ENCODE data around the gene TRANK1. TPM values are rescaled to one million over a fixed set of nuclear protein-coding genes. Genes with fewer than 3 reads are reported as not detected.
"Not testable (repeated sequence)": the region's sequence is repeated elsewhere in the genome, so short reads cannot be mapped to it uniquely, and the experiment has no call there.

TRANK1 gene
- polyA plus RNA-seq, 3 donors from 2014 or later: 19.4 to 52.7 (median 24.6) TPM

- peaks cover 37 to 55% of the 10 kb centered on the region in 2 donors for H3K4me1 Mint-ChIP-seq
- peaks cover 19 to 75% (median 32%) of the 10 kb centered on the region in 3 donors for H3K36me3 Mint-ChIP-seq
- not testable (repeated sequence) for H3K27me3 Mint-ChIP-seq (ENCODE audit: low read depth in 3 of 3); H3K9me3 Mint-ChIP-seq; DNase-seq; H3K4me3 Mint-ChIP-seq
- H3K27ac Mint-ChIP-seq: peak overlapping the region in 3 of 6 donors; percentile 12 to 61 (median 40)
Measured at GRCh38 chr3:36891097-36891496, 53.8 kb downstream of the TRANK1 start.

GRCh38 chr3:36890261-36890660 lies 54.6 kb downstream of the TRANK1 start:
- Mint-ChIP-seq H3K27ac (peak overlapping the region; percentile 32 to 72 (median 60)), H3K36me3 (peaks cover 18 to 70% (median 24%) of the 10 kb centered on the region in 3 donors), H3K4me1 (peaks cover 28 to 50% of the 10 kb centered on the region in 2 donors), H3K4me3 (no peak overlapping the region), H3K9me3 (no peaks in the 10 kb centered on the region), H3K27me3 (ENCODE audit: low read depth in 3 of 3) (no peaks in the 10 kb centered on the region)
- DNase-seq: no peak

DNA sequence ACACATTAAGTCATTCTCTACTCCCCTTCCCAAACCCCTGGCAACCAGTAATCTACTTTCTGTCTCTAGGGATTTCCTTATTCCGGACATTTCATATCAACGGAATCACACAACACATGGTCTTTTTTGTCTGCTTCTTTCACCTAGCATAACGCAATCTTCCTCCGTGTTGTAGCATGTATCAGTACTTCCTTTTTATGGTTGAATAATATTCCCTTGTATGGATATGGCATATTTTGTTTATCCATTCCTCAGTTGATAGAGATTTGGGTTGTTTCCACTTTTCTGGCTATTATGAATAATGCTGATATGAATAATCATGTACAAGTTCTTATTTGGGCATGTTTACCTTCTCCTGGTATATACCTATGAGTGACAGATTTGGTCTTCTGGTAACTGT lies 63.1 kb downstream of the TRANK1 start:
- Mint-ChIP-seq H3K27ac (peak overlapping the region; percentile 6 to 83 (median 44)), H3K4me3 (no peak overlapping the region), H3K36me3 (peaks cover 8 to 30% (median 25%) of the 10 kb centered on the region in 3 donors), H3K9me3 (no peaks in the 10 kb centered on the region), H3K4me1 (peaks cover 26 to 64% of the 10 kb centered on the region in 2 donors), H3K27me3 (ENCODE audit: low read depth in 3 of 3) (peaks cover 0 to 1% (median under 1%) of the 10 kb centered on the region in 3 donors)
- DNase-seq: no peak

DNA sequence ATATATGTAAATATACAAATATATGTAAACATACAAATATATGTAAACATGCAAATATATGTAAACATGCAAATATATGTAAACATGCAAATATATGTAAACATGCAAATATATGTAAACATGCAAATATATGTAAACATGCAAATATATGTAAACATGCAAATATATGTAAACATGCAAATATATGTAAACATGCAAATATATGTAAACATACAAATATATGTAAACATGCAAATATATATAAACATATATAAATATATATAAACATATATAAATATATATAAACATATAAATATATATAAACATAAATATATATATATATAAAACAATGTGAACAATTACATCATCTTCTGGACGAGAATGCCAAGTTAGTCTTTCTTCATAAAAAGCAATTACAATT lies 65.0 kb downstream of the TRANK1 start:
- H3K27me3 Mint-ChIP-seq (ENCODE audit: low read depth in 3 of 3); H3K9me3 Mint-ChIP-seq; H3K4me3 Mint-ChIP-seq; DNase-seq: not testable (repeated sequence)
- Mint-ChIP-seq H3K36me3 (peaks cover 5 to 25% (median 22%) of the 10 kb centered on the region in 3 donors), H3K4me1 (peaks cover 44 to 76% of the 10 kb centered on the region in 2 donors), H3K27ac (peak overlapping the region in 1 of 6 donors; percentile 68)

DNA sequence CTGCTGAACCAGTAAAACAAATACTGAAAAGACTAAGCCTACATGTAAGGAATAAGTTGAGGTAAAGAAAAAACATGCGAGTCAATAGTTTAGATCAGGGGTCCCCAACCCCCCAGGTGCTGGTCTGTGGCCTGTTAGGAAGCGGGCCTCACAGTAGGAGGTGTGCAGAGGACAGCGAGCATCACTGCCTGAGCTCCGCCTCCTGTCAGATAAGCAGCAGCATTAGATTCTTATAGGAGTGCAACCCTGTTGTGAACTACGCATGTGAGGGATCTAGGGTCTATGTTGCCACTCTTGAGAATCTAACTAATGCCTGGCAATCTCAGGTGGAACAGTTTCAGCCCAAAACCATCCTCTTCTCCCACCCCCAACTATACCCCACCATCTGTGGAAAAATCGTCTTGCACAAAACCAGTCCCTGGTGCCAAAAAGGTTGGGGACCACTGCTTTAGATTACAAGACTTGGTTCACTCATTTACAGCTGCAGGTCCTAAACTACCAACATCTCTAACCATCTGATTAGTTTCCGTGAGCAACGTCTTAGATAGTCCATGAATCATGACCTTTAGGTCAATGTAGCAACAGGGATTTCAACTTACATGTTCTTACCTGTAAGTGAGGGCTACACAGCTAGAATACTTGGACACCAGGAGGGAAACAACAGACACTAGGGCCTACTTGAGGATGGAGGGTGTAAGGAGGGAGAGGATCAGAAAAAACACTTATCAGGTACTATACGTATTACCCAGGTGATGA lies 66.7 kb downstream of the TRANK1 start:
- Mint-ChIP-seq H3K27ac (peak overlapping the region; percentile 87 to 96 (median 95)), H3K4me3 (peak overlapping the region; percentile 6 to 40 (median 21)), H3K36me3 (peaks cover 0 to 18% (median 17%) of the 10 kb centered on the region in 3 donors), H3K9me3 (no peaks in the 10 kb centered on the region), H3K27me3 (ENCODE audit: low read depth in 3 of 3) (peaks cover 1 to 9% (median 8%) of the 10 kb centered on the region in 3 donors), H3K4me1 (peaks cover 53 to 75% of the 10 kb centered on the region in 2 donors)
- DNase-seq: no peak

DNA sequence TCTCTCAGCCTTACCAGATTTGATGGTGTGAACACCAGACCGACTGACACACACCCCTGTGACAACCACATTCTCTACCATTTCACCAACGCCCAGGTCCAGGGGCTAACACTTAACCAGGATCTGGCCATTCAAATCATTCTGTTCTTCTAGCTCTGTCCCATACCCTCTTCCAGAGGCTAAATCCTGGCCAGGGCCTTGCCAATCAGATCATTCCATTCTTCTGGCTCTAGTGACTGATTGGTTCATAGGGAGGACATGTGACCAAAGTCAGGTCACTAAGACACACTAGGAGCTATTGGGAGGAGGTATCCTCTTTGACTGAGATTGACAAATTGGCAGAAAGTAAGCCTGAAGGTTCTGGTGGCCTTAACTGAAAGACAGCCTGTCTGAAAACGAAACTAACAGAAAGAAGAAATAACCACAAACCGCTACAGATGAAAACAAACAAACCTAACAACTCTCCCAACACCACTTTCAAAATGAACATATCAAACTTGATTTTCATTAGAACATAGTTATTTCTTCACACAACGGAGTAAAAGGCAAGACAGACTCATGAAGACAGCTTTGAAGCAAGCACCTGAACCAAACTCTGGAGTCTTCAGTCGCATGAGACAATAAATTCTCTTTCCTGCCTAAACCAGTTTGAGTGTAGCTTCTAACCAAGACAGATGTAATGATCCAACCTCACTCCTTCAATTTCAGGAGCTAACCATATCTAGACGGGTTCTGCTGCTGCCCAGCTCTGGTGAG lies 68.5 kb downstream of the TRANK1 start:
- DNase-seq: peak; percentile 83 to 85 (median 84)
- Mint-ChIP-seq H3K36me3 (peaks cover 3 to 20% (median 8%) of the 10 kb centered on the region in 3 donors), H3K4me3 (peak overlapping the region; percentile 71 to 91 (median 78)), H3K27ac (peak overlapping the region; percentile 96 to 98 (median 96)), H3K4me1 (peaks cover 60 to 76% of the 10 kb centered on the region in 2 donors), H3K27me3 (ENCODE audit: low read depth in 3 of 3) (peaks cover 1 to 9% (median 8%) of the 10 kb centered on the region in 3 donors), H3K9me3 (no peaks in the 10 kb centered on the region)

DNA sequence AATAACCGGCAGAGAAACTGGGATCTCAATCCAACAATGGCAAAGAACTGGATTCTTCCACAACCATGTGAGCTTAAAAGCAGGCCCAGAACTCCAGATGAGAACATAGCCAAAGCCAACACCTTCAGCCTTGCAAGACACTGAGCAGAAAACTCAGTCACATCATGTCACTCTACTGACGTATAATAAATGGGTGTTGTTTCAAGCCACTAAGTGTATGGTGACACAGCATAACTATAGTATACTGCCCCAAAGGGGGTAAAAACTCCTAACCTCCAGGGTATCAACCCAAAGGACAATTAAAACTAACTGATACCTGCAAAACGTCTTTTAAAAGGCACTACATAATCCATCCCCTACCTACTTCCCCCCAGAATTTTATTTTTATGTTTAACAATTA lies 69.5 kb downstream of the TRANK1 start:
- Mint-ChIP-seq H3K4me1 (peaks cover 59 to 73% of the 10 kb centered on the region in 2 donors), H3K4me3 (peak overlapping the region; percentile 71 to 91 (median 77)), H3K9me3 (no peaks in the 10 kb centered on the region), H3K36me3 (peaks cover 4 to 20% (median 7%) of the 10 kb centered on the region in 3 donors), H3K27me3 (ENCODE audit: low read depth in 3 of 3) (peaks cover 1 to 8% (median 8%) of the 10 kb centered on the region in 3 donors), H3K27ac (peak overlapping the region; percentile 96 to 98 (median 96))
- peak in 2 of 3 donors; percentile 27 to 34 for DNase-seq

GRCh38 chr3:36874424-36874823 lies 70.4 kb downstream of the TRANK1 start:
- Mint-ChIP-seq H3K4me1 (peaks cover 55 to 69% of the 10 kb centered on the region in 2 donors), H3K27ac (peak overlapping the region; percentile 96 to 98 (median 96)), H3K27me3 (ENCODE audit: low read depth in 3 of 3) (peaks cover 1 to 8% (median 8%) of the 10 kb centered on the region in 3 donors), H3K36me3 (peaks cover 6 to 23% (median 7%) of the 10 kb centered on the region in 3 donors), H3K9me3 (no peaks in the 10 kb centered on the region), H3K4me3 (peak overlapping the region in 2 of 5 donors; percentile 74 to 77)
- DNase-seq: no peak

DNA sequence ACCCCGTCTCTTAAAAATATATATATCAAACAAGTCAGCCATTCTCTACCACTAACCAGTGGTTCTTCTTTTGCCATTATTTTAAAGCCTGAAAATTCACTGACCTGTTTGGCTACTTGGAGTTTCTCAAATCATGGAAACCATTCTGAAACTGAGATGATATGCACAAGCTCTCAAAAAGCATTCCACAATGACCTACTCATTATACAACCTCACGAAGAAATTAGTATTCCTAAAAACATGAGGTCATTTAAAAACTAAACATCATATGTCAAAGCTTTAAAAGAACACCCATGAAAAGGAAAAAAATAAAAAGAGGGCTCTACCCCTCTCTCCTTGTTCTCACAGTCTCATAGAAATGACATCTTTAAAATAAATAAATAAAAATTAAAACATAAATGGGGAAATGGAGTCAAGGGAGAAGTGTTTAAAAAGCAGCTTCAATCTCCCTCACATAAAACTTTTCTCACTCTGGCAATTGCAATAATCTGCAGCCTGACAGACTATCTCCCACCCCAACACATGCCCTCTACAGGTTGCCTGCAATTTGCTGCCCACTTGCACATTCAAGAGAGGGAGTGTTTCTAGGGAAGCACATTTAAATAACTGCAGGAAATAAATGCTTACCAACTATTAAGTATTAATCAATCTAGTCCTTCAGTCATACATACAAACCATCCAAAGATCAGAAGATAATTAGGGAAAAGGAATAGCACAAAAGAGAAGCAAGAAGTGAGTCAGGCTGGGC lies 73.3 kb downstream of the TRANK1 start:
- DNase-seq: no peak
- H3K9me3 Mint-ChIP-seq: no peaks in the 10 kb centered on the region
- H3K36me3 Mint-ChIP-seq: peaks cover 7 to 29% (median 10%) of the 10 kb centered on the region in 3 donors
- H3K27me3 Mint-ChIP-seq (ENCODE audit: low read depth in 3 of 3): peaks cover 1 to 6% (median 5%) of the 10 kb centered on the region in 3 donors
- peak overlapping the region; percentile 12 to 96 (median 78) for H3K27ac Mint-ChIP-seq
- no peak overlapping the region for H3K4me3 Mint-ChIP-seq
- peaks cover 46 to 59% of the 10 kb centered on the region in 2 donors for H3K4me1 Mint-ChIP-seq

- H3K9me3 Mint-ChIP-seq: no peaks in the 10 kb centered on the region
- peaks cover 10 to 35% (median 11%) of the 10 kb centered on the region in 3 donors for H3K36me3 Mint-ChIP-seq
- H3K4me1 Mint-ChIP-seq: peaks cover 35 to 53% of the 10 kb centered on the region in 2 donors
- H3K27ac Mint-ChIP-seq: peak overlapping the region in 5 of 6 donors; percentile 56 to 83 (median 77)
- no peaks in the 10 kb centered on the region for H3K27me3 Mint-ChIP-seq (ENCODE audit: low read depth in 3 of 3)
- H3K4me3 Mint-ChIP-seq: no peak overlapping the region
- peak; percentile 30 to 53 (median 52) for DNase-seq
Measured at GRCh38 chr3:36868614-36869436, 76.0 kb downstream of the TRANK1 start.

DNA sequence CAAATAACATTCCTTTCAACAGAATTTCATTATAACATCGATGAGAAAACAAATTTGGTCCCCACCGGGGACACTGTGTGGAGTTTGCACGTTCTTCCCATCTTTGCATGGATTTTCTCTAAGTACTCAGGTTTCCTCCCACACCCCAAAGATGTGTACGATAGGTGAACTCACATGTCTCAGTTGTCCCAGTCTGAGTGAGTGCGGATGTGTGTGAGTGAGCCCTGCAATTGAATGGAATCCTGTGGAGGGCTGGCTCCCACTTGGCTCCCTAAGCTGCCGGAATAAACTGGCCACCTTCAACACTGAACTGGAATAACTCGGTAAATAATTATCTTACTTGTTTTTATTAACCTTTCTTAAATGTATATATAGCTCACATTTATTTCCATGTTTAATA lies 77.0 kb downstream of the TRANK1 start:
- Mint-ChIP-seq H3K4me3 (no peak overlapping the region), H3K9me3 (no peaks in the 10 kb centered on the region), H3K36me3 (peaks cover 18 to 41% (median 20%) of the 10 kb centered on the region in 3 donors), H3K4me1 (peaks cover 38 to 61% of the 10 kb centered on the region in 2 donors), H3K27me3 (ENCODE audit: low read depth in 3 of 3) (peaks cover 0 to 2% (median 0%) of the 10 kb centered on the region in 3 donors), H3K27ac (no peak overlapping the region)
- no peak for DNase-seq

GRCh38 chr3:36866368-36866767 lies 78.5 kb downstream of the TRANK1 start:
- H3K27me3 Mint-ChIP-seq (ENCODE audit: low read depth in 3 of 3): peaks cover 0 to 2% (median 0%) of the 10 kb centered on the region in 3 donors
- DNase-seq: no peak
- peaks cover 21 to 37% (median 21%) of the 10 kb centered on the region in 3 donors for H3K36me3 Mint-ChIP-seq
- H3K4me1 Mint-ChIP-seq: peaks cover 31 to 52% of the 10 kb centered on the region in 2 donors
- H3K9me3 Mint-ChIP-seq: no peaks in the 10 kb centered on the region
- H3K4me3 Mint-ChIP-seq: no peak overlapping the region
- H3K27ac Mint-ChIP-seq: peak overlapping the region in 5 of 6 donors; percentile 17 to 77 (median 54)

Measured in immature natural killer cell (primary cell).